ENCODE results near the gene TUBB8B. TPM values are rescaled to one million over a fixed set of nuclear protein-coding genes. Genes with fewer than 3 reads are reported as not detected.
"Not testable (repeated sequence)": the region's sequence is repeated elsewhere in the genome, so short reads cannot be mapped to it uniquely, and the experiment has no call there.

The TUBB8B gene
- polyA plus RNA-seq (2013, experiment 1 of 2; ENCODE audit: insufficient read length), result 0.12 TPM
- not detected for polyA plus RNA-seq (2013, experiment 2 of 2; ENCODE audit: insufficient read length)

DNA sequence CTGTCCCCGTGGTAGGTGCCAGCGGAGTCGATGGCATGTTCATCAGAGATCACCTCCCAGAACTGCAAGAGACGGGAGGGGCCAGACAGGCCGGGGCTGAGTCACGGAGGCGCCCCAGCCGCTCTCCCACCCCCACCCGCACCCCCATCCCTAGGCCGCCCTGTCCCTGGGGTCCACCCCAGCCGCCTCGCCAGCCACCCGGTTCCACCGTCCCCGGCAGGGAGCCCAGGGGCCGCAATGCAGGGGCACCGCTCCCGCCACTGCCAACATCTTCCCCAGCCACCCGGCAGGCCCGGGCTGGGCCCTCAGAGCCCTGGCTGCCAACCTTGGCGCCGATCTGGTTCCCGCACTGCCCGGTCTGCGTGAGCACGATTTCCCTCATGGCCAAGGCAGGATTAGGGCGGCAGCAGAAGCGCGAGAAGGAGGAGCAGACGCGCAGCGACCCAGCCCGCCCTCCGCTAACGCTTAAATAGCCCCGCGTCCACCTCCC is at the start of gene TUBB8B:
TSS of gene TUBB8B (minus strand) at position 440 of the 490 bp plus-strand sequence. CDS start at position 382, 58 bp downstream.
- not testable (repeated sequence) for DNase-seq

GRCh38 chr18:97252-97914 is 48.0 kb upstream of the TUBB8B start:
- not testable (repeated sequence) for DNase-seq

- DNase-seq, result not testable (repeated sequence)
Observed at GRCh38 chr18:96767-97131, 47.3 kb upstream of the TUBB8B start.

DNA sequence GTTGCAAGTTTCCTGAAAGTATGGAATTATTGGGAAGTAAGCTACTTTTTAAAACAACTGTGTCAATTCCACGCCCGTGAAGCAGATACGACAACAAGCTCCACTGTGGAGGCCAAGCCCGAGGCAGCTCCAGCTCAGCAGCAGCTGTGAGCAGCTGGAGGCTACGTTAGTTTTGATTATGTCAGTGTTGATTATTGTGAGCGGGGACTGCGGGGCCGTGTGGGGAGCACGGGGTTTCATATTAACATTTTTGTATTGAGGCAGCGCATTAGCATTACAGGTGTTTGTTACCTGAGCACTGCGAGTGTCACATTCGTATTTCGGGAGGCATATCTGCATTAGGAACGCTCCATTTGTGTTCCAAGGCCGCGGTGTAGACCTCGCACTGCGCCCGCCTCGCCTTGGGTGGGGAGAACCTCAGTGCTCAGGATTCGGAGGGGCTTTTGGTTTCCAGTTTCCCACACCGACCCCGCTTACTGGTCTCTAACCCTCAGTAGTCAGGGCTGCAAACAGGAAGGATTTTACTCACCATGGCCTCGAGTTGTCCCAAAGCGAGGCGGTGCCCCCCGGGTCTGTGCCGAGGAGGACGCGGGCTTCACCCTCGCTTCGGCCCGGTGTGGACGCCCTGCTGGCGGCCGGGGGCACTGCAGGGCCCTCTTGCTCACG is 46.8 kb upstream of the TUBB8B start:
- DNase-seq, result not testable (repeated sequence)

DNA sequence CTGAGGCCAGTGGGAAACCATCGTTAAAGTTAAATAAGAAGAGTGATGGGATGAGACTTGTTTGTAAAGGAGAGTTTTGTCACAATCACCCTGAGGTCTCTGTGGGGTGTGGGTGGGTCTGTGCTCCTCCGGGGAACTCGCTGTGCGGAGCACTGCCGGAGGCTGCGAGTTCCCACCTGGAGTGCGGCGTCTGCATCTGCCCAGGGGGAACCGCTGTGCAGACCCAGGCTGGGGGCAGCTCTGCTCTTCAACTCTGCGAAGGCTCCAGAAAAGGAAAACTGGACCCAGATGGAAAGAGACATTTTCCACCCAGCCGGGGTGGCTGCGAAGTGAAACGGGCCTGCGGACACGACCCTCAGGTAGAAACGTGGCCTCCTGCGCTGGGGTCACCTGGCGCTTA is 46.2 kb upstream of the TUBB8B start:
- not testable (repeated sequence) for DNase-seq

- DNase-seq, result not testable (repeated sequence)
Observed at GRCh38 chr18:93897-94408, 44.5 kb upstream of the TUBB8B start.

- not testable (repeated sequence) for DNase-seq
Observed at GRCh38 chr18:91561-91960, 42.1 kb upstream of the TUBB8B start.

GRCh38 chr18:90396-91193 is 41.2 kb upstream of the TUBB8B start:
- DNase-seq, result not testable (repeated sequence)

DNA sequence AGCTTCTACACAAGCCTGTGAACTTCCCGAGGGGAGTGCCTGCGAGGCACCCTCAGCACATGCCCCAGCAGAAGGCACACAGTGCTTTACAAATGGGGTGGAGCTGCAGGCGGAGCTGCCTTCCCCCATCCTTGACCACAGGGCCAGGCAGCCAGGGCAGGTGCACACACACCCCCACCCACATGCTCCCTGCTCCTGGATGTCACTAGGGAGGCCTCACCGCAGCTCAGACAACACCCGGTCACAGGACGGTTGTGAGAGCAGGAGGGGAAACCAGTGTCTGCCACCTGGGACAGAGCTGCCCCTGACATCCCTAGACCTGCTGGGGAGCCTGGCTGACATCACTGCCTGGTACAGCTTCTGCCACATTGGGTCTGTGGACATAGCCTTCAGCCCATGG is 39.7 kb upstream of the TUBB8B start:
- not testable (repeated sequence) for DNase-seq

GRCh38 chr18:84801-85200 is 35.4 kb upstream of the TUBB8B start:
- DNase-seq, result not testable (repeated sequence)

DNA sequence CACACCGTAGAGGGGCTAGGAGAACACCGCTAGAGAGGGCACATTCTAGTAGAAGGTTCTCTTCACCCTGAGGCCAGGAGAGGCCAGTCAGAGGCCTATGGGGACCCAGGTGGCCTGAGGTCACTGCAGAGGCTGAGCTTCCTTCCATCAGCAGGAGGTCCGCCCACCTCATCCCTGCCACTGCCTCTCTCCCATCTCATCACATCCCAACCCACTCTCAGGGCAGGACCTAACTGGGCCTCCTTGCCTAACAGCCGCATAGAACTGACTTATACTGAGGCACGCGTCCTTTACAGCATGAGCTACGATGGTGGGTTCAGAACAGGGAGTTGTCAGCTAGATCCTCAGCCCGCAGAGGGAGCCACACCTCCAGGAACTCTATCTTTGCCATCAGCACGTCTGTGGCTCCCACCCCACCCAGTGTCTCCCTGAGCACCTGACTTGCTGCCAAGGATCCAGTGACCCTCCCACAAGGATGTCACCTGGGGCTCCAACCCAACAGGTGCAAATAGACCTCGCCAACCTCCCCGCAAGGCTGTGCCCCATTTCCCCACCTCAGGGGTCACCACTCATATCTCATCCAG is 33.3 kb upstream of the TUBB8B start:
- not testable (repeated sequence) for DNase-seq

DNA sequence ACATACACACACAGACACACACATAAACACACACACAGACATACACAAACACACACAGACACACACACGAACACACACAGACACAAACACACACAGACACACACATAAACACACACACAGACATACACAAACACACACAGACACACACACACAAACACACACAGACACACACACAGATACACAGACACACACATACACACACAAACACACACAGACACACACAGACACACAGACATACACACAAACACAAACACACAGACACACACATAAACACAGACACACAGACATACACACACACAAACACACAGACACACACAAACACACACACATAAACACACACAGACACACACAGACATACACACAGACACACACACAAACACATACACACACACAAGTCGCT is 31.5 kb upstream of the TUBB8B start:
- DNase-seq, result not testable (repeated sequence)

DNA sequence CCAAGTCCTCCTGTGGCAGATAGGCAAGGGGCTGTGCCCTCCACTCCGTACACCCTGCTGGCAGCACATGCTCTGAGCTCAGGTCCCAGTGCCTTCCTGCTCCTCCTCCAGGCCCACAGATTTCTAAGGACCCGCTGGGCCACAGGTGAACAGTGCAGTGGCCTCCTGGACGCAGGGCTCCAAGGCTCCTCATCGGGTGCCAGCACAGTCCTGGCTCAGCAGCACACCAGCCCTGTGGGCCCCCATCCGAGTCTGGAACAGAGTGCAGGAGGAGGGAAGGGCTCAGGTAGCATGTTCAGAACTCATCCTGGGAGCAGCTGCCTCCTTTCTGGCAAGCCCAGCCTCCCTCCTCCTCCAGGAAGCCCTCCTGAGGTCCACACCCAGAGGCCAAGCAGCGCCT is 30.8 kb upstream of the TUBB8B start:
- DNase-seq, result not testable (repeated sequence)

- not testable (repeated sequence) for DNase-seq
Observed at GRCh38 chr18:75525-76160, 26.2 kb upstream of the TUBB8B start.

DNA sequence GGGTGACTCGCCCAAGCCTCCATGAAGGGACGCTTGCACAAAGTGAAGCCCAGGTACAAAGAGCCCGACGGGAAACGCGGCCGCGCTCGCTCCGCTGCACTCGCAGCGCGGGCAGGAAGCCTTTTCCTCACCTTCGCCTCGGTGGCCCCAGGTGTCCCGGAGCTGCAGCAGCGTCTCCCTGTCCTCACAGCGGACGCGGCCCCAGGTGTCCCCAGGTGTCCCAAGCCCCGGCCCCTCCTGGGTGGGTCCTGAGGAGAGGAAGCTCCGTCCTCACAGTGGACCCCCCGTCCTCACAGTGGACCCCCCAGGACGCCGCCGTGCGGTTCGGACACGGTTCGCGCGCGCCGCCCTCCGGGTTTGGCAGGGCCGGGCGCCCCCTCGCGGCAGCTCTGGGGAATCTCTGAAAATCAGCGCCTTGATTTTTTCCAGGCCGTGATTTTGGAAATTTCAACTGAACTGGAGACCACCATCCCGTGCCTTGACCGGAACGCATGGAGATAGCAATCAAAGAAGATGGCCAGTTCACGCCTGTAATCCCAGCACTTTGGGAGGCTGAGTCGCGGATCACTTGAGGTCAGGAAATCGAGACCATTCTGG is 23.9 kb upstream of the TUBB8B start:
- DNase-seq, result not testable (repeated sequence)

DNA sequence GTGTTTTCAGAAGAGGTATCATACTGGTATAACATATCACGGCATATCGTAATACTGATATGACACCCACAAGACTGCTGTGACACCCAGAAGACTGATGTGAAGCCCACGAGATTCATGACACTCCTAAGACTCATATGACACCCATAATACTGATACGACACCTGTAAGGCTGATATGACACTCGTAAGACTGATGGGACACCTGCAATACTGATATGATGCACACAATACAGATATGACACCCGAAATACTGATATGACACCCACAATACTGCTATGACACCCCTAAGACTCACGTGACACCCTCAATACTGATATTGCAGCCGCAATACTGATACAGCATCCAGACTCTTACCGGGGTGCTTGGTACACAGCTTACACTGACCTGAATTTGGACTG is 18.3 kb upstream of the TUBB8B start:
- DNase-seq, result not testable (repeated sequence)

- DNase-seq, result not testable (repeated sequence)
Observed at GRCh38 chr18:64279-64678, 14.9 kb upstream of the TUBB8B start.

GRCh38 chr18:63656-64055 is 14.2 kb upstream of the TUBB8B start:
- not testable (repeated sequence) for DNase-seq

- not testable (repeated sequence) for DNase-seq
Observed at GRCh38 chr18:54388-54787, 5.0 kb upstream of the TUBB8B start.

GRCh38 chr18:48696-49095 is 719 bp downstream of the TUBB8B start:
- DNase-seq, result not testable (repeated sequence)

DNA sequence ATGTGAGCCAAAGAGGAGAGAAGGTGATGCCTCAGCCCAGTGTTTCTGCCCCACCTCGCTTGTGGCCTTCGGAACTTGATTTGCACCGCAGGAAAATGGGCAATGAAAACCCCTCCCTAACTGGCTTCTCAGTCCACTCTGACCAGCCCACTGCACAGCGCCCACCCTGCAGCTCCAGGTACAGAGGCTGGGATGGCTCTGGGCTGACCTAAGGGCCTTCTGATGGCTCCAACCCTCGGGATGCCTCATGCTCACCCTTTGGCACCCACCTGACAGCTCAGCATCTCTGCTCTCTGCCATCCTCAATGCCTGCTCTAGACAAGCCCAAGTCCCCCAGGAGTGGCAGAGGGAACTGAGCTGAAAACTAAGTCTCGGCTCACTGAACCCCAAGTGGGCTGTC is 36.2 kb downstream of the TUBB8B start:
- DNase-seq, result not testable (repeated sequence)
